OCI-LY3 (cell line): ENCODE data around the gene MATN4.

ENCODE experiments used
- H2AFZ ChIP-seq: fragments of 200-600, 300-600 bp; shearing (Covaris generic); 2 replicates; pipeline ENCODE4 v1.6.0; 2014; ENCODE audit warnings: antibody characterized with exemption, low read depth, low read length
- H3K27ac ChIP-seq: fragments of 200-600, 300-600 bp; sonication (generic); 2 replicates; pipeline ENCODE4 v1.5.1; 2014; ENCODE audit warnings: mild to moderate bottlenecking, low read length, moderate library complexity, mixed read lengths
- H3K27me3 ChIP-seq: fragments of 200-600, 300-600 bp; sonication (generic); 2 replicates; pipeline ENCODE4 v1.6.1; 2014; ENCODE audit warnings: low read depth, low read length, mixed read lengths
- H3K36me3 ChIP-seq: fragments of 200-600, 300-600 bp; sonication (generic); replicated peaks from 2 replicates; pipeline ENCODE3; 2014; ENCODE audit warnings: low read depth, low read length, mixed read lengths
- H3K4me1 ChIP-seq: fragments of 300-600, 200-600 bp; sonication (generic); 2 replicates; pipeline ENCODE4 v1.6.1; 2014; ENCODE audit warnings: low read length, mixed read lengths
- H3K4me2 ChIP-seq: fragments of 200-600, 300-600 bp; sonication (generic); 2 replicates; pipeline ENCODE4 v1.6.1; 2014; ENCODE audit warnings: low read length, mixed read lengths
- H3K4me3 ChIP-seq: fragments of 300-600, 200-600 bp; sonication (generic); 2 replicates; pipeline ENCODE4 v1.5.1; 2014; ENCODE audit warnings: antibody characterized with exemption, mild to moderate bottlenecking, low read length, moderate library complexity
- H3K79me2 ChIP-seq: fragments of 300-600, 200-600 bp; shearing (Covaris generic); 2 replicates; pipeline ENCODE4 v1.6.1; 2014; ENCODE audit warnings: mild to moderate bottlenecking, low read length, mixed read lengths
- H3K9ac ChIP-seq: fragments of 300-600, 200-600 bp; shearing (Covaris generic); 2 replicates; pipeline ENCODE4 v1.6.0; 2014; ENCODE audit warnings: mild to moderate bottlenecking, low read length, moderate library complexity
- H3K9me3 ChIP-seq: fragments of 200-600, 300-600 bp; shearing (Covaris generic); 2 replicates; pipeline ENCODE4 v1.6.1; 2014; ENCODE audit warnings: low read length, mixed read lengths; ENCODE audit not compliant: insufficient read depth
- H4K20me1 ChIP-seq: fragments of 200-600, 300-600 bp; sonication (generic); 2 replicates; pipeline ENCODE4 v1.6.1; 2016; ENCODE audit warnings: low read length, mixed read lengths; ENCODE audit not compliant: insufficient read depth
- CTCF ChIP-seq: fragments of 200-600, 300-600 bp; sonication (generic); IDR thresholded peaks from 2 replicates; pipeline ENCODE4 v1.5.1; 2014; ENCODE audit warnings: antibody characterized with exemption, low read length, low read depth
- EZH2phosphoT487 ChIP-seq: fragments of 200-600 bp; shearing (Covaris generic); IDR thresholded peaks from 2 replicates; pipeline ENCODE4 v1.6.1; 2018; ENCODE audit warnings: antibody characterized with exemption, mixed run types, low read depth

MATN4 gene

GRCh38 chr20:45347936-45348778, 40.1 kb upstream of the MATN4 start, which contains the start of gene SDC4:
Gene SDC4, minus strand, starts transcription at chr20:45348424. Its CDS starts 40 bp downstream, at chr20:45348384.
- H4K20me1 ChIP-seq = peaks cover 28% of the 10 kb centered on the region
- peaks cover 3% of the 10 kb centered on the region for H3K36me3 ChIP-seq
- no peaks in the 10 kb centered on the region for H3K9me3 ChIP-seq
- peak within 1 kb of the TSS; percentile 81 for H3K4me3 ChIP-seq
- H3K4me1 ChIP-seq = peaks cover 36% of the 10 kb centered on the region
- H3K79me2 ChIP-seq = peaks cover 23% of the 10 kb centered on the region; the same call in 1 of the 2 replicates
- H3K27me3 ChIP-seq = no peaks in the 10 kb centered on the region
- H3K27ac ChIP-seq = no peak within 1 kb of the TSS
- H3K9ac ChIP-seq = peak within 1 kb of the TSS; percentile 78
- peak within 1 kb of the TSS; percentile 83 for H3K4me2 ChIP-seq
- TF ChIP-seq EZH2phosphoT487 = no peak
- no peak for TF ChIP-seq CTCF
- peak within 1 kb of the TSS; percentile 70 for H2AFZ ChIP-seq

GRCh38 chr20:45347297-45347935, 39.3 kb upstream of the MATN4 start:
- H3K4me3 ChIP-seq = peak overlapping the region; percentile 81
- peaks cover 23% of the 10 kb centered on the region; the same call in 1 of the 2 replicates for H3K79me2 ChIP-seq
- no peaks in the 10 kb centered on the region for H3K9me3 ChIP-seq
- H3K27me3 ChIP-seq = no peaks in the 10 kb centered on the region
- peak overlapping the region; percentile 78 for H3K9ac ChIP-seq
- peak overlapping the region; percentile 49 for H2AFZ ChIP-seq
- peaks cover 3% of the 10 kb centered on the region for H3K36me3 ChIP-seq
- no peak for TF ChIP-seq CTCF
- TF ChIP-seq EZH2phosphoT487 = no peak
- no peak overlapping the region for H3K27ac ChIP-seq
- peaks cover 31% of the 10 kb centered on the region for H4K20me1 ChIP-seq
- H3K4me1 ChIP-seq = peaks cover 36% of the 10 kb centered on the region
- peak overlapping the region; percentile 82 for H3K4me2 ChIP-seq

- H3K27me3 ChIP-seq = no peaks in the 10 kb centered on the region
- peak overlapping the region; percentile 78 for H3K9ac ChIP-seq
- peak overlapping the region; percentile 3; the same call in 1 of the 2 replicates for H3K27ac ChIP-seq
- peaks cover 34% of the 10 kb centered on the region for H4K20me1 ChIP-seq
- H3K4me1 ChIP-seq = peaks cover 36% of the 10 kb centered on the region
- H3K79me2 ChIP-seq = peaks cover 23% of the 10 kb centered on the region; the same call in 1 of the 2 replicates
- H3K9me3 ChIP-seq = no peaks in the 10 kb centered on the region
- no peak overlapping the region for H2AFZ ChIP-seq
- H3K36me3 ChIP-seq = peaks cover 3% of the 10 kb centered on the region
- peak overlapping the region; percentile 82 for H3K4me2 ChIP-seq
- peak overlapping the region; percentile 81 for H3K4me3 ChIP-seq
- TF ChIP-seq EZH2phosphoT487 = no peak
- TF ChIP-seq CTCF = no peak
Measured at GRCh38 chr20:45346851-45347250, 38.8 kb upstream of the MATN4 start.

- peak overlapping the region; percentile 82 for H3K4me2 ChIP-seq
- no peaks in the 10 kb centered on the region for H3K9me3 ChIP-seq
- H3K27me3 ChIP-seq = no peaks in the 10 kb centered on the region
- peak overlapping the region; percentile 3; the same call in 1 of the 2 replicates for H3K27ac ChIP-seq
- no peak for TF ChIP-seq CTCF
- TF ChIP-seq EZH2phosphoT487 = no peak
- H4K20me1 ChIP-seq = peaks cover 38% of the 10 kb centered on the region
- peaks cover 36% of the 10 kb centered on the region for H3K4me1 ChIP-seq
- peak overlapping the region; percentile 78; the same call in 1 of the 2 replicates for H3K9ac ChIP-seq
- peak overlapping the region; percentile 81 for H3K4me3 ChIP-seq
- H2AFZ ChIP-seq = no peak overlapping the region
- peaks cover 3% of the 10 kb centered on the region for H3K36me3 ChIP-seq
- peaks cover 23% of the 10 kb centered on the region; the same call in 1 of the 2 replicates for H3K79me2 ChIP-seq
Measured at GRCh38 chr20:45346291-45346718, 38.2 kb upstream of the MATN4 start.
